HepG2 (cell line): ENCODE data around the gene TUBB4B. TPM values are rescaled to one million over a fixed set of nuclear protein-coding genes. Genes with fewer than 3 reads are reported as not detected.

Experiments
- ATAC-seq: fragments of 200-7000 bp; cut with Tn5 transposase; 3 replicates; pipeline ENCODE4 v1.9.1; 2020; ENCODE audit warnings: mild to moderate bottlenecking, moderate library complexity
- BruUV-seq: library from RNA; stranded (reverse); fragments of 400-500 nt; replicated peaks from 2 replicates; lab custom pipeline; 2021; lab: Mats Ljungman, UMichigan
- CTCF ChIA-PET: fragments of 300-600 bp; formaldehyde crosslinking; extraction: SDS; loops from one replicate; lab custom pipeline; 2021; ENCODE audit warnings: low total read pairs, inconsistent platforms, low intra/inter-chr PET ratio; lab: Yijun Ruan, JAX
- POLR2A ChIA-PET: fragments of 350-600 bp; sonication (Branson Sonifier 250); formaldehyde crosslinking; loops from one replicate; lab custom pipeline; 2020; ENCODE audit warnings: antibody characterized with exemption, inconsistent platforms; lab: Yijun Ruan, JAX
- DNase-seq: peaks from one replicate; pipeline ENCODE4 v3.0.0-alpha.2; 2015; ENCODE audit warnings: low spot score
- FAIRE-seq: peaks from 3 replicates; lab custom pipeline; 2011; peaks lifted over from hg19 to GRCh38; lab: Jason Lieb, UNC
- H2AFZ ChIP-seq: one replicate; pipeline ENCODE4 v1.6.1; 2011; ENCODE audit warnings: low read length, inconsistent platforms
- H3K27ac ChIP-seq: fragments of 300-600 bp; 3 replicates; pipeline ENCODE4 v1.8.0; 2011; ENCODE audit warnings: mixed run types, mild to moderate bottlenecking, mixed read lengths, low read length, inconsistent platforms; ENCODE audit not compliant: insufficient read depth; ENCODE audit errors: extremely low read length
- H3K27me3 ChIP-seq, 2 experiments: fragments of 200-600 bp in 1 of 2; 2 replicates in 1 of 2; 3 replicates in 1 of 2; pipeline versions ENCODE4 v1.6.0 to v1.8.0; 2011; ENCODE audit warnings: low read length in 2 of 2, mild to moderate bottlenecking in 2 of 2, moderate library complexity in 2 of 2, inconsistent platforms in 1 of 2; ENCODE audit not compliant: insufficient read depth in 2 of 2, control insufficient read depth in 1 of 2
- H3K36me3 ChIP-seq, 2 experiments: fragments of 200-600 bp in 1 of 2; replicated peaks in 1 of 2; 2 replicates in 1 of 2; 3 replicates in 1 of 2; pipeline versions ENCODE4 v1.5.1 to v1.8.0; 2011; ENCODE audit warnings: low read length in 2 of 2, inconsistent platforms in 1 of 2; ENCODE audit not compliant: insufficient read depth in 2 of 2, control insufficient read depth in 1 of 2
- H3K4me1 ChIP-seq: 2 replicates; pipeline ENCODE4 v1.5.1; 2012; ENCODE audit warnings: low read length, inconsistent platforms; ENCODE audit not compliant: insufficient read depth
- H3K4me2 ChIP-seq: 2 replicates; pipeline ENCODE4 v1.6.0; 2011; ENCODE audit warnings: low read depth, low read length, inconsistent platforms
- H3K4me3 ChIP-seq, 3 experiments: fragments of 200-600 bp in 1 of 3; sonication (generic), shearing (Covaris generic) in 1 of 3; replicated peaks in 1 of 3; 2 replicates each; pipeline ENCODE4 v1.5.1; 2011 to 2016; ENCODE audit warnings: low read length in 3 of 3, inconsistent platforms in 2 of 3, low read depth in 2 of 3, mild to moderate bottlenecking in 2 of 3, control low read depth in 1 of 3, mixed read lengths in 1 of 3; ENCODE audit not compliant: insufficient read depth in 1 of 3
- H3K79me2 ChIP-seq: one replicate; pipeline ENCODE4 v1.6.1; 2011; ENCODE audit warnings: low read length, inconsistent platforms; ENCODE audit not compliant: insufficient read depth
- H3K9ac ChIP-seq: 2 replicates; pipeline ENCODE4 v1.6.0; 2011; ENCODE audit warnings: mild to moderate bottlenecking, low read depth, low read length, inconsistent platforms; ENCODE audit not compliant: insufficient read depth
- H3K9me3 ChIP-seq: 2 replicates; pipeline ENCODE4 v1.5.1; 2012; ENCODE audit warnings: mild to moderate bottlenecking, low read length
- H4K20me1 ChIP-seq: 2 replicates; pipeline ENCODE4 v1.6.0; 2011; ENCODE audit warnings: inconsistent platforms, mild to moderate bottlenecking, low read length, moderate library complexity; ENCODE audit not compliant: insufficient read depth
- AGO2 ChIP-seq: fragments of 200-400 bp; formaldehyde crosslinking; optimal IDR thresholded peaks from 2 replicates; pipeline ENCODE3; 2017; ENCODE audit warnings: mild to moderate bottlenecking, low read depth, low read length, moderate library complexity
- ARID3A ChIP-seq: IDR thresholded peaks from 2 replicates; pipeline ENCODE4 v1.6.1; 2012; ENCODE audit warnings: low read depth, low read length, improper control_type of control experiment
- BRCA1 ChIP-seq: sonication (generic); formaldehyde crosslinking; IDR thresholded peaks from 2 replicates; pipeline ENCODE4 v1.4.0; 2020; ENCODE audit warnings: missing genetic modification reagents
- CREB1 ChIP-seq, 2 experiments: fragments of 450-650 bp in 1 of 2; IDR thresholded peaks; 2 replicates each; pipeline ENCODE4 v1.6.1; 2016 to 2017; ENCODE audit warnings: control low read depth in 1 of 2, mild to moderate bottlenecking in 1 of 2, missing compliant biosample characterization in 1 of 2, missing genetic modification characterization in 1 of 2
- GLI4 ChIP-seq: sonication (generic); formaldehyde crosslinking; IDR thresholded peaks from 2 replicates; pipeline ENCODE4 v1.5.1; 2020; ENCODE audit warnings: missing genetic modification reagents, mild to moderate bottlenecking, moderate library complexity, borderline replicate concordance
- PHF8 ChIP-seq: sonication (generic); formaldehyde crosslinking; IDR thresholded peaks from 2 replicates; pipeline ENCODE4 v1.5.0; 2020; ENCODE audit warnings: missing genetic modification reagents
- RBFOX2 ChIP-seq: fragments of 200-400 bp; formaldehyde crosslinking; IDR thresholded peaks from 2 replicates; pipeline ENCODE4 v1.6.1; 2017; ENCODE audit warnings: low read depth, mild to moderate bottlenecking, low read length
- STAT5B ChIP-seq: sonication (generic); formaldehyde crosslinking; IDR thresholded peaks from 2 replicates; pipeline ENCODE4 v1.4.0; 2020; ENCODE audit warnings: missing genetic modification reagents
- TCF12 ChIP-seq, 2 experiments: fragments of 450-650 bp in 1 of 2; sonication (generic) in 1 of 2; formaldehyde crosslinking in 1 of 2; IDR thresholded peaks; 2 replicates each; pipeline versions ENCODE4 v1.6.1 to v1.8.0; 2017 to 2022; ENCODE audit warnings: antibody characterized with exemption in 1 of 2, mild to moderate bottlenecking in 1 of 2, missing genetic modification reagents in 1 of 2, moderate library complexity in 1 of 2
- ZNF335 ChIP-seq: sonication (generic); formaldehyde crosslinking; IDR thresholded peaks from 2 replicates; pipeline ENCODE4 v1.4.0; 2020; ENCODE audit warnings: missing genetic modification reagents
- ZNF460 ChIP-seq: sonication (generic); formaldehyde crosslinking; IDR thresholded peaks from 2 replicates; pipeline ENCODE4 v1.5.1; 2020; ENCODE audit warnings: missing genetic modification reagents, mild to moderate bottlenecking, borderline replicate concordance
- ZNF891 ChIP-seq: sonication (generic); formaldehyde crosslinking; IDR thresholded peaks from 2 replicates; pipeline ENCODE4 v1.5.0; 2020; ENCODE audit warnings: mild to moderate bottlenecking, missing genetic modification reagents
- WGBS: methylation state at CpG from one replicate; pipeline ENCODE4 v1.1.6; 2017; ENCODE audit warnings: low lambda C conversion rate; 5-methylcytosine and 5-hydroxymethylcytosine counted together
- in situ Hi-C: cut with HindIII; loops from 2 replicates; pipeline ENCODE4 v1.10.0; 2017; ENCODE audit warnings: low pct_unique_long_range_greater_than_20kb; ENCODE audit not compliant: extremely low pct_ligation_motif_present
- intact Hi-C: fragments of 100-400 bp; cut with micrococcal nuclease; formaldehyde crosslinking; loops from one replicate; pipeline ENCODE4 v1.10.0; 2022; ENCODE audit not compliant: unreplicated experiment
- polyA plus RNA-seq, 8 experiments: library from polyadenylated mRNA; depleted of rRNA in 3 of 8; stranded (reverse) in 7 of 8; unstranded in 1 of 8; fragments of >200 nt; fragmentation: Illumina TruSeq in 4 of 8; extraction: Trizol in 4 of 8; gene quantifications; 2 replicates each; pipeline versions ENCODE4 v1.2.1 to v1.2.3, GENCODE V29; 2011 to 2016; ENCODE audit warnings: low read depth in 4 of 8, missing spikeins in 1 of 8, mixed read lengths in 1 of 8; ENCODE audit not compliant: insufficient read depth in 1 of 8
- total RNA-seq, 5 experiments: library from RNA; depleted of rRNA; stranded (reverse); fragments of >200 nt; fragmentation: Illumina TruSeq; extraction: Trizol; gene quantifications; 2 replicates each; pipeline ENCODE4 v1.2.3, GENCODE V29; 2016; ENCODE audit warnings: low read depth in 1 of 5

Gene TUBB4B
- total and polyA plus RNA-seq, 2 of the 13 experiments (the other 11 are each of a cell fraction or from before 2014, with no cell fraction given) = 182 to 412 TPM

DNA sequence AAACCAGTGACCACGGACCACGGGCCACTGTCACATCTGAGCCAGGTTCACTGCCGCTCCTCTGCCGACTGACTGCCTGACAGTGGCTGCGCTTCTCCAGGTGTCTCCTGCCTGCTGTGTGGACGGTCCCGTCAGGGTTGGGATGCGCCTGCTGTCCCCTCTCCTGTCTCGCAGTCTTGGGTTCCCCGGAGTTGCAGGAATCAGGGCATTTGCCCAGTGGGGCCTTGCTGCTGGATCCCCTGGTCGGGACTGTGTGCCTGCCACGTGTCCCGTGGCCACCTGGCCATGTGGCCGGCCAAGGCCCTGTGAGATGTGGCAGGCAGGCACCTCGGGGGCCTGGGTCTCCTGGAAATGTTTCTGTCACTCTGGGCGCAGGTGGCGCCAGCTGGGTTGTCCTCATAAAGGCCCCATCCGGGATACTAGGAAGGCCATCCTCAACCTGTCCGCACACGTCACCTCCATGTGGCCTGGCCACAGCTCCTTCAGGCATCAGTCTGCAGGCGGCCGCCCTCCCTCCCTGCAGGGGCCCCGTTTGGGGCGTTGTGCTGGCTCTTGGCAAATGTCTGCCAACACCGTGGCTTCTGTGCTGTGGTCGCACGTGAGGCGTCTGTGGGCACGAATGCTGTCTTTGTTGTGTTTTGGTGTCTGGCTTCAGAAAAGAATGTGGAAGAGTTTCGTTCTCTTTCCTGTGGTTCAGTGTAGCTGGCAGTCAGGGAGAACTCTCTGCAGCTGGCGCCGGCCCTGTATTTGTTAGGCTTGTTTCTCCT, 30.0 kb downstream of the TUBB4B start:
- intact Hi-C loops = no loop called here
- DNase-seq = no peak
- in situ Hi-C loops = no loop called here
- no peak overlapping the region for H3K4me3 ChIP-seq
- H3K9ac ChIP-seq = no peak overlapping the region
- ChIA-PET POLR2A (no interaction called here), CTCF (no interaction called here)
- peaks cover 16 to 34% of the 10 kb centered on the region in 2 experiments; a peak in 4 of 5 replicates for H3K36me3 ChIP-seq
- ATAC-seq = no peak
- no peaks in the 10 kb centered on the region for H3K27me3 ChIP-seq
- no peak overlapping the region for H3K27ac ChIP-seq
- H3K4me1 ChIP-seq = peaks cover 30% of the 10 kb centered on the region
- no peak for FAIRE-seq
- H4K20me1 ChIP-seq = no peaks in the 10 kb centered on the region
- BruUV-seq = no TSS peak
- WGBS = 95% methylated on average over 11 of the region's 32 CpGs
- no peak overlapping the region for H2AFZ ChIP-seq
- H3K9me3 ChIP-seq = no peaks in the 10 kb centered on the region
- TF ChIP-seq RBFOX2 = peak; percentile 59
- no peak for TF ChIP-seq ARID3A
- no peak for TF ChIP-seq ZNF891 (CRISPR knock-in tag)
- TF ChIP-seq STAT5B (CRISPR knock-in tag) = no peak
- TF ChIP-seq AGO2 = peak; percentile 53
- no peak overlapping the region for H3K4me2 ChIP-seq
- no peaks in the 10 kb centered on the region for H3K79me2 ChIP-seq

DNA sequence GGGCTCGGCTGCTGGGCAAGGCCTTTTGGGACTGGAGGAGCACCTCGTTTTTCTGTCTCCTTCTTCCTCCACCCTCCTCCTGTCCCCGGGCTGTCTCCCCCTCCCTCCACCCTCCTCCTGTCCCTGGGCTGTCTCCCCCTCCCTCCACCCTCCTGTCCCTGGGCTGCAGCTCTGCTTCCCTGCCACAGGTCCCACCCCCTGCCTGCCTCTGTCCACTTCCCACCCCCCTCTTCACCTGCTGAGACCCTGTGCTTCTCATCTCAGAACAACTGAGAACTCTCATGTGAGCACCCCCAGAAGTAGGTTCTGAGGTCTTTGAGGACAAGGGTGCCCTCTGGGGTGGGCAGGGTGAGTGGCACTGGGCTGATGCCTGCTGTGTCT, 30.6 kb downstream of the TUBB4B start:
- POLR2A ChIA-PET = no interaction called here
- intact Hi-C loops = no loop called here
- CTCF ChIA-PET = no interaction called here
- in situ Hi-C loops = no loop called here
- FAIRE-seq = no peak
- no TSS peak for BruUV-seq
- H3K9ac ChIP-seq = no peak overlapping the region
- H3K79me2 ChIP-seq = no peaks in the 10 kb centered on the region
- no peak overlapping the region for H3K4me2 ChIP-seq
- DNase-seq = no peak
- H2AFZ ChIP-seq = no peak overlapping the region
- no peak overlapping the region for H3K27ac ChIP-seq
- H3K36me3 ChIP-seq = peaks cover 13 to 34% of the 10 kb centered on the region in 2 experiments; a peak in 4 of 5 replicates
- H3K4me3 ChIP-seq = no peak overlapping the region
- H3K9me3 ChIP-seq = no peaks in the 10 kb centered on the region
- H3K27me3 ChIP-seq = no peaks in the 10 kb centered on the region
- no peak for ATAC-seq
- WGBS = 78% methylated on average over 3 of the region's 3 CpGs
- peaks cover 33% of the 10 kb centered on the region for H3K4me1 ChIP-seq
- no peaks in the 10 kb centered on the region for H4K20me1 ChIP-seq
- TF ChIP-seq BRCA1 (CRISPR knock-in tag) = no peak
- TF ChIP-seq GLI4 (CRISPR knock-in tag) = no peak
- TF ChIP-seq PHF8 (CRISPR knock-in tag) = no peak
- TF ChIP-seq CREB1 (IDR thresholded peaks at IDR 0.05) = no peak
- TF ChIP-seq CREB1 (CRISPR knock-in tag; IDR thresholded peaks at IDR 0.05) = no peak
- no peak for TF ChIP-seq TCF12 (IDR thresholded peaks at IDR 0.05)
- no peak for TF ChIP-seq TCF12 (CRISPR knock-in tag; IDR thresholded peaks at IDR 0.05)
- TF ChIP-seq ZNF891 (CRISPR knock-in tag) = no peak
- TF ChIP-seq ZNF335 (CRISPR knock-in tag) = no peak
- no peak for TF ChIP-seq ZNF460
